Measurements from ENCODE around the gene PTPRB.

Gene PTPRB

GRCh38 chr12:70553391-70553859 lies 83.8 kb downstream of the PTPRB start:
- Histone ChIP-seq H3K4me2 (ENCODE audit: insufficient read depth, low read length) (no peak overlapping the region), H3K27ac (ENCODE audit: low read length) (no peak overlapping the region), H4K20me1 (ENCODE audit: insufficient read depth, low read length) (no peaks in the 10 kb centered on the region), H3K36me3 (ENCODE audit: insufficient read depth, low read length) (no peaks in the 10 kb centered on the region), H3K4me1 (ENCODE audit: insufficient read depth, low read length) (no peaks in the 10 kb centered on the region), H3K27me3 (ENCODE audit: insufficient read depth, low read length, poor library complexity) (peaks cover 2% of the 10 kb centered on the region), H3K4me3 (ENCODE audit: low read depth in 1 of 2, low read length in 2 of 2) (no peak overlapping the region), H3K9ac (ENCODE audit: low read depth, low read length) (no peak overlapping the region), H3K79me2 (ENCODE audit: insufficient read depth, low read length) (no peaks in the 10 kb centered on the region), H2AFZ (ENCODE audit: low read depth, low read length) (no peak overlapping the region), H3K9me3 (ENCODE audit: insufficient read depth, low read length, severe bottlenecking) (no peaks in the 10 kb centered on the region)
- DNase-seq, result no peak
- ATAC-seq (ENCODE audit: insufficient read depth, low read depth), result no peak
- TF ChIP-seq CTCF (IDR thresholded peaks at IDR 0.05; ENCODE audit: borderline replicate concordance, extremely low read depth, low read length, poor library complexity, severe bottlenecking), result no peak
- no peak for TF ChIP-seq EZH2 (IDR thresholded peaks at IDR 0.05; ENCODE audit: borderline replicate concordance, low read depth, low read length, severe bottlenecking)

DNA sequence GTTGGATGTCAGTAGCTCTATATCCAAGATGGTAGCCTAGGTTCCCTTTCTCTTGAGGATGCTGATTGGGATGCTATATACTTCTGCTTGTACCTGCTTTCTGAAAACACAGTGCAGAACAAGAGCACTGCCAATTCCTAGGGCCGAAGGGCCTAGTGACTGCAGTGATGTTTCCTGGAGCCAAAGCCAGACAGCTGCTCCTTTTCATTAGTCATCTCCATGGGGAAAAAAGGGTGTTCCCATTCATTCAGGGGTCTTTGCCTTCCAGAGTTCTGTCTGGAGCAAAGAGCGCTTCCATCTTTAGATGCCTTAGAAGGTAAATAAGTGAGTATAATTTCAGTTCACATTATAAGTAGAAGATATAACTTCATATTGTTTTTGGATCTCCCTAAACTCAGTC lies 85.5 kb downstream of the PTPRB start:
- no peak overlapping the region for H3K9ac ChIP-seq (ENCODE audit: low read depth, low read length)
- no peak overlapping the region for H2AFZ ChIP-seq (ENCODE audit: low read depth, low read length)
- no peaks in the 10 kb centered on the region for H3K9me3 ChIP-seq (ENCODE audit: insufficient read depth, low read length, severe bottlenecking)
- no peaks in the 10 kb centered on the region for H3K36me3 ChIP-seq (ENCODE audit: insufficient read depth, low read length)
- H3K4me1 ChIP-seq (ENCODE audit: insufficient read depth, low read length), result no peaks in the 10 kb centered on the region
- H3K79me2 ChIP-seq (ENCODE audit: insufficient read depth, low read length), result no peaks in the 10 kb centered on the region
- no peak overlapping the region for H3K4me2 ChIP-seq (ENCODE audit: insufficient read depth, low read length)
- no peak for DNase-seq
- no peak for ATAC-seq (ENCODE audit: insufficient read depth, low read depth)
- no peaks in the 10 kb centered on the region for H4K20me1 ChIP-seq (ENCODE audit: insufficient read depth, low read length)
- no peak overlapping the region for H3K4me3 ChIP-seq (ENCODE audit: low read depth in 1 of 2, low read length in 2 of 2)
- H3K27ac ChIP-seq (ENCODE audit: low read length), result no peak overlapping the region
- TF ChIP-seq CTCF (IDR thresholded peaks at IDR 0.05; ENCODE audit: borderline replicate concordance, extremely low read depth, low read length, poor library complexity, severe bottlenecking) (no peak), EZH2 (IDR thresholded peaks at IDR 0.05; ENCODE audit: borderline replicate concordance, low read depth, low read length, severe bottlenecking) (no peak)
- H3K27me3 ChIP-seq (ENCODE audit: insufficient read depth, low read length, poor library complexity), result no peaks in the 10 kb centered on the region

DNA sequence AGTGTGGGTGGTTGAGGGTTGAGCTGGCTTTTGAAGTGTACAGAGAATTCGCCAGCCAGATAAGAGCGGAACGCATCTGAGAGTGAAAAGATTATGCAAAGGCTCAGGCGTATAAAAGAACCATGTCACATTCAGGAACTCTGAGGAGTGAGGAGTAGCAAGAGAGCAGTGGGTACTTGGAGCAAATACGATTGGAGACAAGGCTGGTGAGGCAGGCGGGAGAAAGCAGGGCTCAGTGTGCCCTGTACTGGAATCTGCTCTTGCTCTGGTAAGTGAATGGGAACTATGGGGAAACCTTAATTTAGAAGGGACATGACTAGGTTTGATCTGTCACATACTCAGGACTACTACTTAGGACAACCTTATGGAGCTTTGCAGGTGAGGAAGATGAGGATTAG lies 87.0 kb downstream of the PTPRB start:
- H3K27ac ChIP-seq (ENCODE audit: low read length), result no peak overlapping the region
- H3K4me2 ChIP-seq (ENCODE audit: insufficient read depth, low read length), result no peak overlapping the region
- H3K9me3 ChIP-seq (ENCODE audit: insufficient read depth, low read length, severe bottlenecking), result no peaks in the 10 kb centered on the region
- H4K20me1 ChIP-seq (ENCODE audit: insufficient read depth, low read length), result no peaks in the 10 kb centered on the region
- no peaks in the 10 kb centered on the region for H3K79me2 ChIP-seq (ENCODE audit: insufficient read depth, low read length)
- ATAC-seq (ENCODE audit: insufficient read depth, low read depth), result no peak
- no peaks in the 10 kb centered on the region for H3K36me3 ChIP-seq (ENCODE audit: insufficient read depth, low read length)
- H3K27me3 ChIP-seq (ENCODE audit: insufficient read depth, low read length, poor library complexity), result no peaks in the 10 kb centered on the region
- H3K4me1 ChIP-seq (ENCODE audit: insufficient read depth, low read length), result no peaks in the 10 kb centered on the region
- TF ChIP-seq EZH2 (IDR thresholded peaks at IDR 0.05; ENCODE audit: borderline replicate concordance, low read depth, low read length, severe bottlenecking), result no peak
- TF ChIP-seq CTCF (IDR thresholded peaks at IDR 0.05; ENCODE audit: borderline replicate concordance, extremely low read depth, low read length, poor library complexity, severe bottlenecking), result no peak
- DNase-seq, result no peak
- H3K9ac ChIP-seq (ENCODE audit: low read depth, low read length), result no peak overlapping the region
- no peak overlapping the region for H2AFZ ChIP-seq (ENCODE audit: low read depth, low read length)
- no peak overlapping the region for H3K4me3 ChIP-seq (ENCODE audit: low read depth in 1 of 2, low read length in 2 of 2)

Data from DND-41 (cell line).